HFF-Myc (cell line): Measurements from ENCODE around the gene PACSIN2.

Experiments used
- DNase-seq: peaks from one replicate; pipeline ENCODE4 v3.0.0-alpha.2; 2011; ENCODE audit warnings: low read depth; ENCODE audit errors: extremely low read depth
- H3K4me3 ChIP-seq: replicated peaks from 2 replicates; pipeline ENCODE4 v1.5.1; 2011; ENCODE audit warnings: low read depth, mild to moderate bottlenecking, control low read depth, low read length
- CTCF ChIP-seq: IDR thresholded peaks from 2 replicates; pipeline ENCODE4 v1.5.1; 2012; ENCODE audit warnings: mild to moderate bottlenecking, low read depth, low read length, control low read depth; ENCODE audit errors: missing control alignments

PACSIN2 gene

GRCh38 chr22:42902875-42903510 lies 112.0 kb downstream of the PACSIN2 start:
- DNase-seq, result no peak
- no peak overlapping the region for H3K4me3 ChIP-seq
- peak; percentile 8 for TF ChIP-seq CTCF

- TF ChIP-seq CTCF, result peak; percentile 28
- H3K4me3 ChIP-seq, result no peak overlapping the region
- no peak for DNase-seq
Observed at GRCh38 chr22:42901790-42902508, 113.0 kb downstream of the PACSIN2 start.

- no peak for DNase-seq
- H3K4me3 ChIP-seq, result no peak overlapping the region
- no peak for TF ChIP-seq CTCF
Observed at GRCh38 chr22:42897960-42898359, 117.0 kb downstream of the PACSIN2 start.

- no peak for DNase-seq
- H3K4me3 ChIP-seq, result no peak overlapping the region
- TF ChIP-seq CTCF, result no peak
Observed at GRCh38 chr22:42895541-42895981, 119.4 kb downstream of the PACSIN2 start.

- no peak for TF ChIP-seq CTCF
- no peak for DNase-seq
- no peak overlapping the region for H3K4me3 ChIP-seq
Observed at GRCh38 chr22:42895087-42895486, 119.9 kb downstream of the PACSIN2 start.

- no peak for DNase-seq
- no peak overlapping the region for H3K4me3 ChIP-seq
- no peak for TF ChIP-seq CTCF
Observed at GRCh38 chr22:42893371-42894150, 121.4 kb downstream of the PACSIN2 start.
